T-helper 2 cell (primary cell): Measurements from ENCODE around the gene RUNX3.

Source experiments
- DNase-seq, 5 experiments: peaks; one replicate each; pipeline versions ENCODE4 v3.0.0 to v3.0.0-alpha.2; 2012 to 2022

RUNX3 gene

GRCh38 chr1:24878775-24879742 lies 51.0 kb downstream of the RUNX3 start:
- DNase-seq: no peak

- no peak for DNase-seq
These were observed 52.0 kb downstream of the RUNX3 start for GRCh38 chr1:24878045-24878444.

- no peak for DNase-seq
These were observed 54.0 kb downstream of the RUNX3 start for GRCh38 chr1:24875991-24876506.

- no peak for DNase-seq
These were observed 54.8 kb downstream of the RUNX3 start for GRCh38 chr1:24875257-24875656.

GRCh38 chr1:24874611-24875234 lies 55.4 kb downstream of the RUNX3 start:
- no peak for DNase-seq

GRCh38 chr1:24874056-24874455 lies 56.0 kb downstream of the RUNX3 start:
- no peak for DNase-seq

GRCh38 chr1:24873148-24873547 lies 56.9 kb downstream of the RUNX3 start:
- DNase-seq: no peak

- DNase-seq: no peak
These were observed 57.8 kb downstream of the RUNX3 start for GRCh38 chr1:24872061-24872850.

- no peak for DNase-seq
These were observed 58.7 kb downstream of the RUNX3 start for GRCh38 chr1:24871306-24871901.

- no peak for DNase-seq
These were observed 59.4 kb downstream of the RUNX3 start for GRCh38 chr1:24870551-24871195.

GRCh38 chr1:24868016-24868875 lies 61.8 kb downstream of the RUNX3 start:
- DNase-seq: no peak

GRCh38 chr1:24867084-24867870 lies 62.8 kb downstream of the RUNX3 start:
- DNase-seq: no peak

GRCh38 chr1:24866211-24867083 lies 63.6 kb downstream of the RUNX3 start:
- no peak for DNase-seq

GRCh38 chr1:24865587-24865986 lies 64.5 kb downstream of the RUNX3 start:
- DNase-seq: no peak

GRCh38 chr1:24865168-24865567 lies 64.9 kb downstream of the RUNX3 start:
- DNase-seq: no peak

- no peak for DNase-seq
These were observed 65.7 kb downstream of the RUNX3 start for GRCh38 chr1:24864370-24864777.

- no peak for DNase-seq
These were observed 67.1 kb downstream of the RUNX3 start for GRCh38 chr1:24862775-24863483.
